Jurkat, Clone E6-1 (cell line): ENCODE data around the gene UTS2R.
A peak's percentile ranks its signal among the peaks of the same experiment; 100 is the strongest.

Source experiments
- DNase-seq: peaks from one replicate; pipeline ENCODE4 v3.0.0-alpha.2; 2011; ENCODE audit warnings: low read depth, low spot score
- H3K4me3 ChIP-seq: 2 replicates; pipeline ENCODE4 v1.5.1; 2011; ENCODE audit warnings: mild to moderate bottlenecking, low read length, control low read depth, moderate library complexity

Gene UTS2R

GRCh38 chr17:82412535-82413520 lies 41.3 kb downstream of the UTS2R start:
- no peak overlapping the region for H3K4me3 ChIP-seq
- DNase-seq: no peak

- no peak overlapping the region for H3K4me3 ChIP-seq
- peak; percentile 35 for DNase-seq
Observed at GRCh38 chr17:82414548-82415281, 43.1 kb downstream of the UTS2R start.

- DNase-seq: no peak
Observed at GRCh38 chr17:82415336-82415735, 43.8 kb downstream of the UTS2R start.

GRCh38 chr17:82415786-82416185 lies 44.2 kb downstream of the UTS2R start:
- no peak for DNase-seq
- no peak overlapping the region for H3K4me3 ChIP-seq

More at GRCh38 chr17:82415336-82415735, 43.8 kb downstream of the UTS2R start:
- H3K4me3 ChIP-seq: no peak overlapping the region

- DNase-seq: no peak
- H3K4me3 ChIP-seq: no peak overlapping the region
Observed at GRCh38 chr17:82416264-82416663, 44.7 kb downstream of the UTS2R start.

GRCh38 chr17:82416771-82417170 lies 45.2 kb downstream of the UTS2R start:
- DNase-seq: peak; percentile 26
- H3K4me3 ChIP-seq: no peak overlapping the region

GRCh38 chr17:82418001-82418986 lies 46.7 kb downstream of the UTS2R start, which contains the start of the genes HEXD and OGFOD3:
HEXD (plus strand) TSS chr17:82418347; CDS start chr17:82419800, 1,453 bp downstream.
OGFOD3 (minus strand) TSS chr17:82418586; CDS start chr17:82418485, 101 bp downstream.
- peak within 1 kb of the TSS; percentile 83 for H3K4me3 ChIP-seq
- peak; percentile 61 for DNase-seq

- peak; percentile 18 for DNase-seq
- H3K4me3 ChIP-seq: peak overlapping the region; percentile 83
Observed at GRCh38 chr17:82419540-82419939, 48.0 kb downstream of the UTS2R start.

- H3K4me3 ChIP-seq: no peak overlapping the region
- peak; percentile 59 for DNase-seq
Observed at GRCh38 chr17:82424001-82424862, 52.7 kb downstream of the UTS2R start.

- H3K4me3 ChIP-seq: no peak overlapping the region
- no peak for DNase-seq
Observed at GRCh38 chr17:82424863-82425159, 53.2 kb downstream of the UTS2R start.
